ENCODE data around the gene SGMS2.

SGMS2 gene

GRCh38 chr4:107885865-107886264 lies 61.1 kb downstream of the SGMS2 start:
- Histone ChIP-seq H4K20me1 (ENCODE audit: insufficient read depth, low read length) (no peaks in the 10 kb centered on the region), H3K27ac (ENCODE audit: low read length) (no peak overlapping the region), H3K4me2 (ENCODE audit: low read depth, low read length) (no peak overlapping the region), H3K36me3 (replicated peaks; ENCODE audit: insufficient read depth, low read length) (no peaks in the 10 kb centered on the region), H3K4me3 (ENCODE audit: low read length) (no peak overlapping the region), H2AFZ (ENCODE audit: low read length) (no peak overlapping the region), H3K9me2 (replicated peaks; ENCODE audit: insufficient read depth, low read length) (no peaks in the 10 kb centered on the region), H3K9me3 (replicated peaks; ENCODE audit: insufficient read depth, low read length) (no peaks in the 10 kb centered on the region), H3F3A (ENCODE audit: insufficient read depth, low read length) (no peaks in the 10 kb centered on the region), H3K9ac (ENCODE audit: low read length) (no peak overlapping the region), H3K4me1 (ENCODE audit: low read length) (no peaks in the 10 kb centered on the region), H3K27me3 (replicated peaks; ENCODE audit: insufficient read depth, low read length) (no peaks in the 10 kb centered on the region), H3K79me2 (ENCODE audit: low read length) (no peaks in the 10 kb centered on the region)
- TF ChIP-seq EZH2phosphoT487 (IDR thresholded peaks at IDR 0.05; ENCODE audit: low read length) (no peak), EZH2 (optimal IDR thresholded peaks at IDR 0.05; ENCODE audit: low read depth, low read length) (no peak), CTCF (IDR thresholded peaks at IDR 0.05; ENCODE audit: low read length) (no peak)
- no peak for DNase-seq

- no peak overlapping the region for H3K27ac ChIP-seq (ENCODE audit: low read length)
- H2AFZ ChIP-seq (ENCODE audit: low read length) = no peak overlapping the region
- H3K4me3 ChIP-seq (ENCODE audit: low read length) = no peak overlapping the region
- TF ChIP-seq EZH2phosphoT487 (IDR thresholded peaks at IDR 0.05; ENCODE audit: low read length) = no peak
- TF ChIP-seq EZH2 (optimal IDR thresholded peaks at IDR 0.05; ENCODE audit: low read depth, low read length) = no peak
- TF ChIP-seq CTCF (IDR thresholded peaks at IDR 0.05; ENCODE audit: low read length) = no peak
- no peaks in the 10 kb centered on the region for H3K9me2 ChIP-seq (replicated peaks; ENCODE audit: insufficient read depth, low read length)
- no peaks in the 10 kb centered on the region for H4K20me1 ChIP-seq (ENCODE audit: insufficient read depth, low read length)
- no peaks in the 10 kb centered on the region for H3K4me1 ChIP-seq (ENCODE audit: low read length)
- H3K9me3 ChIP-seq (replicated peaks; ENCODE audit: insufficient read depth, low read length) = no peaks in the 10 kb centered on the region
- H3K9ac ChIP-seq (ENCODE audit: low read length) = no peak overlapping the region
- DNase-seq = no peak
- H3K36me3 ChIP-seq (replicated peaks; ENCODE audit: insufficient read depth, low read length) = no peaks in the 10 kb centered on the region
- no peaks in the 10 kb centered on the region for H3K27me3 ChIP-seq (replicated peaks; ENCODE audit: insufficient read depth, low read length)
- no peaks in the 10 kb centered on the region for H3F3A ChIP-seq (ENCODE audit: insufficient read depth, low read length)
- no peaks in the 10 kb centered on the region for H3K79me2 ChIP-seq (ENCODE audit: low read length)
- H3K4me2 ChIP-seq (ENCODE audit: low read depth, low read length) = no peak overlapping the region
These were observed 63.5 kb downstream of the SGMS2 start for GRCh38 chr4:107888237-107888636.

- no peak overlapping the region for H3K9ac ChIP-seq (ENCODE audit: low read length)
- H3K27ac ChIP-seq (ENCODE audit: low read length) = no peak overlapping the region
- H3K9me2 ChIP-seq (replicated peaks; ENCODE audit: insufficient read depth, low read length) = no peaks in the 10 kb centered on the region
- H3K27me3 ChIP-seq (replicated peaks; ENCODE audit: insufficient read depth, low read length) = no peaks in the 10 kb centered on the region
- DNase-seq = no peak
- H3K9me3 ChIP-seq (replicated peaks; ENCODE audit: insufficient read depth, low read length) = no peaks in the 10 kb centered on the region
- no peaks in the 10 kb centered on the region for H3K79me2 ChIP-seq (ENCODE audit: low read length)
- H3K36me3 ChIP-seq (replicated peaks; ENCODE audit: insufficient read depth, low read length) = no peaks in the 10 kb centered on the region
- H2AFZ ChIP-seq (ENCODE audit: low read length) = no peak overlapping the region
- H3F3A ChIP-seq (ENCODE audit: insufficient read depth, low read length) = no peaks in the 10 kb centered on the region
- H3K4me2 ChIP-seq (ENCODE audit: low read depth, low read length) = no peak overlapping the region
- H3K4me1 ChIP-seq (ENCODE audit: low read length) = no peaks in the 10 kb centered on the region
- TF ChIP-seq CTCF (IDR thresholded peaks at IDR 0.05; ENCODE audit: low read length) (no peak), EZH2 (optimal IDR thresholded peaks at IDR 0.05; ENCODE audit: low read depth, low read length) (no peak), EZH2phosphoT487 (IDR thresholded peaks at IDR 0.05; ENCODE audit: low read length) (no peak)
- H3K4me3 ChIP-seq (ENCODE audit: low read length) = no peak overlapping the region
- no peaks in the 10 kb centered on the region for H4K20me1 ChIP-seq (ENCODE audit: insufficient read depth, low read length)
These were observed 66.0 kb downstream of the SGMS2 start for GRCh38 chr4:107890779-107891178.
